Measurements from ENCODE around the gene TRMT10B. TPM values are rescaled to one million over a fixed set of nuclear protein-coding genes. Genes with fewer than 3 reads are reported as not detected.

Gene TRMT10B
- total and polyA plus RNA-seq, 2 of the 13 experiments (the other 11 are each of a cell fraction or from before 2014, with no cell fraction given): 3.1 to 3.9 TPM

DNA sequence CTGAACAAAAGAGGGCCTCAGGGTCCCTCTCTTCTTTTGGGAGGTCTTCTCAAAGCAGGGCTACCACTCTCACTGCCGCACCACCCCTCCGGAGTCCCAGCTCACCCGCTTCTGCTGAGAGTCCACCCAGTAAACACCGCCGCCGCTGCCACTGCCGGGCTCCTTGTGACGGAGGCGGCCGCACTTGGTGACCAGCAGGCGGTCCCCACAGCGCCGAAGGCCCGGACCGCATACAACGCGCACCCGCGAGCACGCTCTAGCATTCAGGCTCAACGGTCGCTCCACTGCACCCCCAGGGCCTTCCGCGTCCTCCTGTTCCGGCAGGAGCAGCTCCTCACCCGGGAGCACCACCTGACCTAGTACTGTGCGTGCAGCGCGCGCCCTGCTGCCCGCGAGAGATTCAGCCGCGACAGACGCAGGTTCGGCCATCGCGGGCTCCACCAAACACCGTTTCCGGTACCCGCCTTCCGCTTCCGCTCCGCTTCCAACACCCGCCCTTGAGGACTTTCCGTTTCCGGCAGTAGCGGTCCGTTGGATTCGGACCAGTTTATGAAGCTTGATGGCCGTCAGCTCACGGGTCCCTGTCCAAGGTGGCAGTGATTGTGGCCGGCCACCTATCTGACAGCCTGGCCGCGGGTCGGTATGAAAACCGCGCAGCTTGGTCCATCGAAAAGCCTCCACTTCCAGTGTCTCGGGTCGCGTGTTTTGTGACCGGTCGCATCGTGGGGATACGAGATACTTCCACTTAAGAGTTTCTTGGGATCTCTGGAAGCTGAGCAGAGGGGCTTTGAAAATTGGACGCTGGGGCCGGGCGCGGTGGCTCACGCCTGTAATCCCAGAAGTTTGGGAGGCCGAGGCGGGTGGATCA lies 31.2 kb downstream of the TRMT10B start, which contains the start of gene EXOSC3 (continued):
- TF ChIP-seq, protein P1, sequence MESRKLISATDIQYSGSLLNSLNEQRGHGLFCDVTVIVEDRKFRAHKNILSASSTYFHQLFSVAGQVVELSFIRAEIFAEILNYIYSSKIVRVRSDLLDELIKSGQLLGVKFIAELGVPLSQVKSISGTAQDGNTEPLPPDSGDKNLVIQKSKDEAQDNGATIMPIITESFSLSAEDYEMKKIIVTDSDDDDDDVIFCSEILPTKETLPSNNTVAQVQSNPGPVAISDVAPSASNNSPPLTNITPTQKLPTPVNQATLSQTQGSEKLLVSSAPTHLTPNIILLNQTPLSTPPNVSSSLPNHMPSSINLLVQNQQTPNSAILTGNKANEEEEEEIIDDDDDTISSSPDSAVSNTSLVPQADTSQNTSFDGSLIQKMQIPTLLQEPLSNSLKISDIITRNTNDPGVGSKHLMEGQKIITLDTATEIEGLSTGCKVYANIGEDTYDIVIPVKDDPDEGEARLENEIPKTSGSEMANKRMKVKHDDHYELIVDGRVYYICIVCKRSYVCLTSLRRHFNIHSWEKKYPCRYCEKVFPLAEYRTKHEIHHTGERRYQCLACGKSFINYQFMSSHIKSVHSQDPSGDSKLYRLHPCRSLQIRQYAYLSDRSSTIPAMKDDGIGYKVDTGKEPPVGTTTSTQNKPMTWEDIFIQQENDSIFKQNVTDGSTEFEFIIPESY (CRISPR knock-in tag; IDR thresholded peaks at IDR 0.05): 0 out of 2 replicates have a peak, but pooled peaks have one; percentile 13
- TF ChIP-seq MAFG (CRISPR knock-in tag; IDR thresholded peaks at IDR 0.05) (no peak), ZNF792 (CRISPR knock-in tag; IDR thresholded peaks at IDR 0.05) (peak; percentile 68), ATF7-NPFF (CRISPR knock-in tag; IDR thresholded peaks at IDR 0.05; ENCODE audit: low read depth) (peak; percentile 26; the same call in 1 of the 2 replicates), ZC3H13 (CRISPR knock-in tag; IDR thresholded peaks at IDR 0.05) (no peak), SYNCRIP (IDR thresholded peaks at IDR 0.05; ENCODE audit: insufficient read depth, low read depth, low read length) (no peak), TP53 (CRISPR knock-in tag; conservative IDR thresholded peaks at IDR 0.05) (no peak; the same call in 1 of the 2 replicates), ZNF772 (CRISPR knock-in tag; IDR thresholded peaks at IDR 0.05) (peak; percentile 94; the same call in 1 of the 2 replicates)
- TF ChIP-seq, protein P2, sequence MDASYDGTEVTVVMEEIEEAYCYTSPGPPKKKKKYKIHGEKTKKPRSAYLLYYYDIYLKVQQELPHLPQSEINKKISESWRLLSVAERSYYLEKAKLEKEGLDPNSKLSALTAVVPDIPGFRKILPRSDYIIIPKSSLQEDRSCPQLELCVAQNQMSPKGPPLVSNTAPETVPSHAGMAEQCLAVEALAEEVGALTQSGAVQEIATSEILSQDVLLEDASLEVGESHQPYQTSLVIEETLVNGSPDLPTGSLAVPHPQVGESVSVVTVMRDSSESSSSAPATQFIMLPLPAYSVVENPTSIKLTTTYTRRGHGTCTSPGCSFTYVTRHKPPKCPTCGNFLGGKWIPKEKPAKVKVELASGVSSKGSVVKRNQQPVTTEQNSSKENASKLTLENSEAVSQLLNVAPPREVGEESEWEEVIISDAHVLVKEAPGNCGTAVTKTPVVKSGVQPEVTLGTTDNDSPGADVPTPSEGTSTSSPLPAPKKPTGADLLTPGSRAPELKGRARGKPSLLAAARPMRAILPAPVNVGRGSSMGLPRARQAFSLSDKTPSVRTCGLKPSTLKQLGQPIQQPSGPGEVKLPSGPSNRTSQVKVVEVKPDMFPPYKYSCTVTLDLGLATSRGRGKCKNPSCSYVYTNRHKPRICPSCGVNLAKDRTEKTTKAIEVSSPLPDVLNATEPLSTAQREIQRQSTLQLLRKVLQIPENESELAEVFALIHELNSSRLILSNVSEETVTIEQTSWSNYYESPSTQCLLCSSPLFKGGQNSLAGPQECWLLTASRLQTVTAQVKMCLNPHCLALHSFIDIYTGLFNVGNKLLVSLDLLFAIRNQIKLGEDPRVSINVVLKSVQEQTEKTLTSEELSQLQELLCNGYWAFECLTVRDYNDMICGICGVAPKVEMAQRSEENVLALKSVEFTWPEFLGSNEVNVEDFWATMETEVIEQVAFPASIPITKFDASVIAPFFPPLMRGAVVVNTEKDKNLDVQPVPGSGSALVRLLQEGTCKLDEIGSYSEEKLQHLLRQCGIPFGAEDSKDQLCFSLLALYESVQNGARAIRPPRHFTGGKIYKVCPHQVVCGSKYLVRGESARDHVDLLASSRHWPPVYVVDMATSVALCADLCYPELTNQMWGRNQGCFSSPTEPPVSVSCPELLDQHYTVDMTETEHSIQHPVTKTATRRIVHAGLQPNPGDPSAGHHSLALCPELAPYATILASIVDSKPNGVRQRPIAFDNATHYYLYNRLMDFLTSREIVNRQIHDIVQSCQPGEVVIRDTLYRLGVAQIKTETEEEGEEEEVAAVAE (CRISPR knock-in tag; IDR thresholded peaks at IDR 0.05; ENCODE audit: borderline replicate concordance): peak; percentile 48; the same call in 1 of the 2 replicates
- TF ChIP-seq, protein P3, sequence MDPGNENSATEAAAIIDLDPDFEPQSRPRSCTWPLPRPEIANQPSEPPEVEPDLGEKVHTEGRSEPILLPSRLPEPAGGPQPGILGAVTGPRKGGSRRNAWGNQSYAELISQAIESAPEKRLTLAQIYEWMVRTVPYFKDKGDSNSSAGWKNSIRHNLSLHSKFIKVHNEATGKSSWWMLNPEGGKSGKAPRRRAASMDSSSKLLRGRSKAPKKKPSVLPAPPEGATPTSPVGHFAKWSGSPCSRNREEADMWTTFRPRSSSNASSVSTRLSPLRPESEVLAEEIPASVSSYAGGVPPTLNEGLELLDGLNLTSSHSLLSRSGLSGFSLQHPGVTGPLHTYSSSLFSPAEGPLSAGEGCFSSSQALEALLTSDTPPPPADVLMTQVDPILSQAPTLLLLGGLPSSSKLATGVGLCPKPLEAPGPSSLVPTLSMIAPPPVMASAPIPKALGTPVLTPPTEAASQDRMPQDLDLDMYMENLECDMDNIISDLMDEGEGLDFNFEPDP (CRISPR knock-in tag; conservative IDR thresholded peaks at IDR 0.05): 0 out of 2 replicates have a peak, but pooled peaks have one; percentile 60
- TF ChIP-seq, protein P4, sequence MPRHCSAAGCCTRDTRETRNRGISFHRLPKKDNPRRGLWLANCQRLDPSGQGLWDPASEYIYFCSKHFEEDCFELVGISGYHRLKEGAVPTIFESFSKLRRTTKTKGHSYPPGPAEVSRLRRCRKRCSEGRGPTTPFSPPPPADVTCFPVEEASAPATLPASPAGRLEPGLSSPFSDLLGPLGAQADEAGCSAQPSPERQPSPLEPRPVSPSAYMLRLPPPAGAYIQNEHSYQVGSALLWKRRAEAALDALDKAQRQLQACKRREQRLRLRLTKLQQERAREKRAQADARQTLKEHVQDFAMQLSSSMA (CRISPR knock-in tag; IDR thresholded peaks at IDR 0.05): peak; percentile 82; the same call in 1 of the 2 replicates
